ENCODE measurements around the gene TGM1.

TGM1 gene

DNA sequence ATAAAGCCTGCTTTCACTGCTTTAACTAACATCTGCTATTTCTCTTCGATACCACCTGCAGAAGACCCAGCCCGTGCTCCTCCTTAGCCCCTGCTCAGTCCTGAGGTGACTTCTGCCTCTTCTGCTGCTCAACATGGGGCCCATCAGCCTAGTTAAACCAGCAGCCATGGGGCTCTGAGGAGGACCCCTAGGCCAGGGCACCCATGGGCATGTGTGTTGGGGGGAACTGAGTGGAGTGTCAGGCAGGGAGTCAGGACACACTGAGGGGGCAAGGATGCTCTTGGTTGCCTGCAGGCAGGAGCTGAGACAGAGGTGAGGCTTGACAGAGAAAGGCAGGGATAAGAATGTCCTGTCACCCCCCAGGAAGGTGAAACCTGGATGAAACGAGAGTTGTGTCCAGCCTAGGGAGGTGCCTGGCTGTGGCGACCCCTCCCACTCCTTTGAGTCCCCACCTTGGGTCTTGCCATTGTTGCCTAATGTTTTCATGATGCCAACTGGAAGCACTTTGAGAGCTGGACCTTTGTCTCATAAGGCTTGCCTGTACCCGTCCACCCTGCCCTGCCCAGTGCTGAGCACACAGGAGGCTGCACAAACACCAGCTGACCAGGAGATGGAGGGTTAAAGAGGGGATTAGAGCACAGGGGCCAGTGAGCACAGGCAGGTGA, 21.0 kb upstream of the TGM1 start (continued):
- TF ChIP-seq, protein P1, sequence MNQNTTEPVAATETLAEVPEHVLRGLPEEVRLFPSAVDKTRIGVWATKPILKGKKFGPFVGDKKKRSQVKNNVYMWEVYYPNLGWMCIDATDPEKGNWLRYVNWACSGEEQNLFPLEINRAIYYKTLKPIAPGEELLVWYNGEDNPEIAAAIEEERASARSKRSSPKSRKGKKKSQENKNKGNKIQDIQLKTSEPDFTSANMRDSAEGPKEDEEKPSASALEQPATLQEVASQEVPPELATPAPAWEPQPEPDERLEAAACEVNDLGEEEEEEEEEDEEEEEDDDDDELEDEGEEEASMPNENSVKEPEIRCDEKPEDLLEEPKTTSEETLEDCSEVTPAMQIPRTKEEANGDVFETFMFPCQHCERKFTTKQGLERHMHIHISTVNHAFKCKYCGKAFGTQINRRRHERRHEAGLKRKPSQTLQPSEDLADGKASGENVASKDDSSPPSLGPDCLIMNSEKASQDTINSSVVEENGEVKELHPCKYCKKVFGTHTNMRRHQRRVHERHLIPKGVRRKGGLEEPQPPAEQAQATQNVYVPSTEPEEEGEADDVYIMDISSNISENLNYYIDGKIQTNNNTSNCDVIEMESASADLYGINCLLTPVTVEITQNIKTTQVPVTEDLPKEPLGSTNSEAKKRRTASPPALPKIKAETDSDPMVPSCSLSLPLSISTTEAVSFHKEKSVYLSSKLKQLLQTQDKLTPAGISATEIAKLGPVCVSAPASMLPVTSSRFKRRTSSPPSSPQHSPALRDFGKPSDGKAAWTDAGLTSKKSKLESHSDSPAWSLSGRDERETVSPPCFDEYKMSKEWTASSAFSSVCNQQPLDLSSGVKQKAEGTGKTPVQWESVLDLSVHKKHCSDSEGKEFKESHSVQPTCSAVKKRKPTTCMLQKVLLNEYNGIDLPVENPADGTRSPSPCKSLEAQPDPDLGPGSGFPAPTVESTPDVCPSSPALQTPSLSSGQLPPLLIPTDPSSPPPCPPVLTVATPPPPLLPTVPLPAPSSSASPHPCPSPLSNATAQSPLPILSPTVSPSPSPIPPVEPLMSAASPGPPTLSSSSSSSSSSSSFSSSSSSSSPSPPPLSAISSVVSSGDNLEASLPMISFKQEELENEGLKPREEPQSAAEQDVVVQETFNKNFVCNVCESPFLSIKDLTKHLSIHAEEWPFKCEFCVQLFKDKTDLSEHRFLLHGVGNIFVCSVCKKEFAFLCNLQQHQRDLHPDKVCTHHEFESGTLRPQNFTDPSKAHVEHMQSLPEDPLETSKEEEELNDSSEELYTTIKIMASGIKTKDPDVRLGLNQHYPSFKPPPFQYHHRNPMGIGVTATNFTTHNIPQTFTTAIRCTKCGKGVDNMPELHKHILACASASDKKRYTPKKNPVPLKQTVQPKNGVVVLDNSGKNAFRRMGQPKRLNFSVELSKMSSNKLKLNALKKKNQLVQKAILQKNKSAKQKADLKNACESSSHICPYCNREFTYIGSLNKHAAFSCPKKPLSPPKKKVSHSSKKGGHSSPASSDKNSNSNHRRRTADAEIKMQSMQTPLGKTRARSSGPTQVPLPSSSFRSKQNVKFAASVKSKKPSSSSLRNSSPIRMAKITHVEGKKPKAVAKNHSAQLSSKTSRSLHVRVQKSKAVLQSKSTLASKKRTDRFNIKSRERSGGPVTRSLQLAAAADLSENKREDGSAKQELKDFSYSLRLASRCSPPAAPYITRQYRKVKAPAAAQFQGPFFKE (tag by site-specific recombination; IDR thresholded peaks at IDR 0.05; ENCODE audit: borderline replicate concordance): no peak
- TF ChIP-seq ZNF521 (tag by site-specific recombination; IDR thresholded peaks at IDR 0.05): no peak
- no peak for TF ChIP-seq ZNF843 (tag by site-specific recombination; IDR thresholded peaks at IDR 0.05)
- no peak for TF ChIP-seq ZNF211 (tag by site-specific recombination; IDR thresholded peaks at IDR 0.05; ENCODE audit: low read depth)
- TF ChIP-seq ZNF24 (tag by site-specific recombination; IDR thresholded peaks at IDR 0.05): no peak
- no peak for TF ChIP-seq ZNF10 (tag by site-specific recombination; IDR thresholded peaks at IDR 0.05)

DNA sequence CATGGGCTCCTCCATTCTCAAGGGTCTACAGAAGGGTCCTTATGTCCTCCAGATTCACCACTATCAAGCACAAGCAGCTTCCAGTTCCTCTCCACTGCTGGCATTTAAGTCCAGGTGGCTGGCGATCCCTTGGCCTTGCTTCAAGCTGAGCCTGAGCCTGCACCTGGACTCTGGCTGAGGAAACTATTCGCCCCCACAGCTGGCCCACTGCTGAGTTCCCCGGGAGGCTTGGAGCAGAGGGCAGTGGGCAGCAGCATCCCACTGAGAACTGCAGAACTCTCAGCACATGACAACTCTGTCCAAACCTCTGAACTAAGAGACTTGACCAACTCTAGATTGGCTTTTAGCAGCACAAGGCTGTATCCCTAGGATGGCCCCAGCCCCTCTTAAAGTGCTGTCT, 19.8 kb upstream of the TGM1 start:
- H3K36me3 ChIP-seq (ENCODE audit: control insufficient read depth in 2 of 2, insufficient read depth in 1 of 2, low read length in 2 of 2): no peaks in the 10 kb centered on the region
- ChIA-PET POLR2A (interaction anchor here (1.4 to 2.9 kb wide), 4 partner anchors 9 to 40 kb away, joined by 3 to 14 read pairs (median 10); partner anchors contain the start of genes RABGGTA and TINF2), CTCF (interaction anchor here (1.0 to 2.0 kb wide), 6 partner anchors 10 to 149 kb away, joined by 3 to 7 read pairs (median 4); partner anchors contain the start of genes RABGGTA and TINF2)
- H3K27ac ChIP-seq (ENCODE audit: extremely low read depth, low read depth, low read length): no peak overlapping the region
- no peaks in the 10 kb centered on the region for H3K4me1 ChIP-seq (ENCODE audit: control insufficient read depth, insufficient read depth, low read length)
- H3K4me3 ChIP-seq (ENCODE audit: low read depth, low read length): no peak overlapping the region
- no peaks in the 10 kb centered on the region for H3K9me3 ChIP-seq (ENCODE audit: control insufficient read depth, insufficient read depth, low read depth, low read length)
- TF ChIP-seq ZNF10 (tag by site-specific recombination; IDR thresholded peaks at IDR 0.05): no peak
- TF ChIP-seq ZNF404 (tag by site-specific recombination; IDR thresholded peaks at IDR 0.05): no peak
- no peak for TF ChIP-seq ZNF132 (tag by site-specific recombination; IDR thresholded peaks at IDR 0.05; ENCODE audit: borderline replicate concordance)
- 0 out of 2 replicates have a peak, but pooled peaks have one; percentile 33 for TF ChIP-seq EGR2 (tag by site-specific recombination; IDR thresholded peaks at IDR 0.05; ENCODE audit: low read depth)
- no peak for TF ChIP-seq ZNF202 (tag by site-specific recombination; IDR thresholded peaks at IDR 0.05; ENCODE audit: borderline replicate concordance)
- no peak for TF ChIP-seq ZNF776 (tag by site-specific recombination; IDR thresholded peaks at IDR 0.05; ENCODE audit: borderline replicate concordance)
- TF ChIP-seq ZNF610 (tag by site-specific recombination; IDR thresholded peaks at IDR 0.05; ENCODE audit: borderline replicate concordance): no peak
- no peak for TF ChIP-seq HOXC10 (CRISPR knock-in tag; IDR thresholded peaks at IDR 0.05)
- peak; percentile 59 for TF ChIP-seq ZIC2 (tag by site-specific recombination; IDR thresholded peaks at IDR 0.05)
- no peak for TF ChIP-seq ZNF548 (tag by site-specific recombination; IDR thresholded peaks at IDR 0.05)
- TF ChIP-seq, protein P2, sequence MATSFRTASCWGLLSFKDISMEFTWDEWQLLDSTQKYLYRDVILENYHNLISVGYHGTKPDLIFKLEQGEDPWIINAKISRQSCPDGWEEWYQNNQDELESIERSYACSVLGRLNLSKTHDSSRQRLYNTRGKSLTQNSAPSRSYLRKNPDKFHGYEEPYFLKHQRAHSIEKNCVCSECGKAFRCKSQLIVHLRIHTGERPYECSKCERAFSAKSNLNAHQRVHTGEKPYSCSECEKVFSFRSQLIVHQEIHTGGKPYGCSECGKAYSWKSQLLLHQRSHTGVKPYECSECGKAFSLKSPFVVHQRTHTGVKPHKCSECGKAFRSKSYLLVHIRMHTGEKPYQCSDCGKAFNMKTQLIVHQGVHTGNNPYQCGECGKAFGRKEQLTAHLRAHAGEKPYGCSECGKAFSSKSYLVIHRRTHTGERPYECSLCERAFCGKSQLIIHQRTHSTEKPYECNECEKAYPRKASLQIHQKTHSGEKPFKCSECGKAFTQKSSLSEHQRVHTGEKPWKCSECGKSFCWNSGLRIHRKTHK (tag by site-specific recombination; IDR thresholded peaks at IDR 0.05): no peak
- TF ChIP-seq ZXDB (tag by site-specific recombination; IDR thresholded peaks at IDR 0.05): no peak
- TF ChIP-seq ZNF473 (tag by site-specific recombination; IDR thresholded peaks at IDR 0.05): no peak
- TF ChIP-seq, protein P3, sequence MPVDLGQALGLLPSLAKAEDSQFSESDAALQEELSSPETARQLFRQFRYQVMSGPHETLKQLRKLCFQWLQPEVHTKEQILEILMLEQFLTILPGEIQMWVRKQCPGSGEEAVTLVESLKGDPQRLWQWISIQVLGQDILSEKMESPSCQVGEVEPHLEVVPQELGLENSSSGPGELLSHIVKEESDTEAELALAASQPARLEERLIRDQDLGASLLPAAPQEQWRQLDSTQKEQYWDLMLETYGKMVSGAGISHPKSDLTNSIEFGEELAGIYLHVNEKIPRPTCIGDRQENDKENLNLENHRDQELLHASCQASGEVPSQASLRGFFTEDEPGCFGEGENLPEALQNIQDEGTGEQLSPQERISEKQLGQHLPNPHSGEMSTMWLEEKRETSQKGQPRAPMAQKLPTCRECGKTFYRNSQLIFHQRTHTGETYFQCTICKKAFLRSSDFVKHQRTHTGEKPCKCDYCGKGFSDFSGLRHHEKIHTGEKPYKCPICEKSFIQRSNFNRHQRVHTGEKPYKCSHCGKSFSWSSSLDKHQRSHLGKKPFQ (tag by site-specific recombination; IDR thresholded peaks at IDR 0.05): no peak
- TF ChIP-seq BCL11A (tag by site-specific recombination; IDR thresholded peaks at IDR 0.05; ENCODE audit: low read depth): no peak
- TF ChIP-seq, protein P4, sequence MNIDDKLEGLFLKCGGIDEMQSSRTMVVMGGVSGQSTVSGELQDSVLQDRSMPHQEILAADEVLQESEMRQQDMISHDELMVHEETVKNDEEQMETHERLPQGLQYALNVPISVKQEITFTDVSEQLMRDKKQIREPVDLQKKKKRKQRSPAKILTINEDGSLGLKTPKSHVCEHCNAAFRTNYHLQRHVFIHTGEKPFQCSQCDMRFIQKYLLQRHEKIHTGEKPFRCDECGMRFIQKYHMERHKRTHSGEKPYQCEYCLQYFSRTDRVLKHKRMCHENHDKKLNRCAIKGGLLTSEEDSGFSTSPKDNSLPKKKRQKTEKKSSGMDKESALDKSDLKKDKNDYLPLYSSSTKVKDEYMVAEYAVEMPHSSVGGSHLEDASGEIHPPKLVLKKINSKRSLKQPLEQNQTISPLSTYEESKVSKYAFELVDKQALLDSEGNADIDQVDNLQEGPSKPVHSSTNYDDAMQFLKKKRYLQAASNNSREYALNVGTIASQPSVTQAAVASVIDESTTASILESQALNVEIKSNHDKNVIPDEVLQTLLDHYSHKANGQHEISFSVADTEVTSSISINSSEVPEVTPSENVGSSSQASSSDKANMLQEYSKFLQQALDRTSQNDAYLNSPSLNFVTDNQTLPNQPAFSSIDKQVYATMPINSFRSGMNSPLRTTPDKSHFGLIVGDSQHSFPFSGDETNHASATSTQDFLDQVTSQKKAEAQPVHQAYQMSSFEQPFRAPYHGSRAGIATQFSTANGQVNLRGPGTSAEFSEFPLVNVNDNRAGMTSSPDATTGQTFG (tag by site-specific recombination; IDR thresholded peaks at IDR 0.05; ENCODE audit: borderline replicate concordance): no peak
- TF ChIP-seq, protein P5, sequence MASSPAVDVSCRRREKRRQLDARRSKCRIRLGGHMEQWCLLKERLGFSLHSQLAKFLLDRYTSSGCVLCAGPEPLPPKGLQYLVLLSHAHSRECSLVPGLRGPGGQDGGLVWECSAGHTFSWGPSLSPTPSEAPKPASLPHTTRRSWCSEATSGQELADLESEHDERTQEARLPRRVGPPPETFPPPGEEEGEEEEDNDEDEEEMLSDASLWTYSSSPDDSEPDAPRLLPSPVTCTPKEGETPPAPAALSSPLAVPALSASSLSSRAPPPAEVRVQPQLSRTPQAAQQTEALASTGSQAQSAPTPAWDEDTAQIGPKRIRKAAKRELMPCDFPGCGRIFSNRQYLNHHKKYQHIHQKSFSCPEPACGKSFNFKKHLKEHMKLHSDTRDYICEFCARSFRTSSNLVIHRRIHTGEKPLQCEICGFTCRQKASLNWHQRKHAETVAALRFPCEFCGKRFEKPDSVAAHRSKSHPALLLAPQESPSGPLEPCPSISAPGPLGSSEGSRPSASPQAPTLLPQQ (tag by site-specific recombination; IDR thresholded peaks at IDR 0.05): 0 out of 2 replicates have a peak, but pooled peaks have one; percentile 20
- TF ChIP-seq HOXA7 (CRISPR knock-in tag; IDR thresholded peaks at IDR 0.05; ENCODE audit: borderline replicate concordance): no peak

Data from HEK293 (cell line).